T-helper 2 cell treated with Interferon-gamma antibody and Interleukin-4, amounts not matched to agents 100 ng/mL and 5 ng/mL, for 36 hours (primary cell): ENCODE results near the gene CDK14. TPM values are rescaled to one million over a fixed set of nuclear protein-coding genes. Genes with fewer than 3 reads are reported as not detected.

Experiments
- intact Hi-C: fragments of 100-400 bp; cut with micrococcal nuclease; formaldehyde crosslinking; loops from one replicate; pipeline ENCODE4 v1.15.1; 2023
- total RNA-seq: library from RNA; stranded (reverse); gene quantifications from 2 replicates; pipeline ENCODE4 v1.2.3, GENCODE V29; 2022

The CDK14 gene
- total RNA-seq, 1 donor from 2014 or later = 0.09 TPM

GRCh38 chr7:91185771-91186170 is 589.6 kb downstream of the CDK14 start:
- intact Hi-C loops = no loop called here

DNA sequence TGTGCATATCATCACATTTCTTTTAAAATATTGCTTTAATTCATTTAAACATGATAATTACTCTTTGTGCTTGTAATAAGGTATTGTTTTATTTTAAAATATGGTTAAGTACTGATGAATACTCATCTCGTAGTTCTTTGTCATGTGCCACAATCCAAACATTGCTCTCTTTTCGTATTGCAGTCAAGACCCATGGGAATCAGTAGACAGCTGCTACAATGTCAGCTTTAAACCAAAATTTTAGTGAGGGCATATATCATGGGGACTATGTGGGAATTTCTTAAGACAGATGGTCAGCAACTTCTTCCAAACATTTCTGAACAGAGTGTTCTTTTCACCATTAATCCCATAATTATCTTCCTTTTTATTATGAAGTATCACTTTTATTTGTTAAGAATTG is 590.9 kb downstream of the CDK14 start:
- intact Hi-C loops = no loop called here

DNA sequence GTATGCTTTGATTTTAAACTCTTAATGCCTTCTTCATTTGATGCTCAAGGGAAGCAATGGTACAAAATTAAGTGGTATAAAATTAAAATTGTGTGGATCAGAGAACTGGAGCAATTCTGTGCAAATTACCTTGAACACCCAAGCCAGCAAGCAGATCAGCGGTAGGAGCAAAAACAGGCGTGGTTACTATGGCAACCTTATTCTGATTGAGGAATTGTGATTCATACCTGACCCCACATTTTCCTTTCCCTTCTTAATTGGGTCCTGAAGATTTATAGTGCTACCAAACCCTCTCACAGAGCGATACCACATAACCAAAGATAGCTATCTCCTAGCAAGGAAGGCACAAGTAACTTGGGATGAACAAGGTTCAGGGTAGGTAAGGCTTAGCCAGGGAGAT is 595.6 kb downstream of the CDK14 start:
- intact Hi-C loops = no loop called here

DNA sequence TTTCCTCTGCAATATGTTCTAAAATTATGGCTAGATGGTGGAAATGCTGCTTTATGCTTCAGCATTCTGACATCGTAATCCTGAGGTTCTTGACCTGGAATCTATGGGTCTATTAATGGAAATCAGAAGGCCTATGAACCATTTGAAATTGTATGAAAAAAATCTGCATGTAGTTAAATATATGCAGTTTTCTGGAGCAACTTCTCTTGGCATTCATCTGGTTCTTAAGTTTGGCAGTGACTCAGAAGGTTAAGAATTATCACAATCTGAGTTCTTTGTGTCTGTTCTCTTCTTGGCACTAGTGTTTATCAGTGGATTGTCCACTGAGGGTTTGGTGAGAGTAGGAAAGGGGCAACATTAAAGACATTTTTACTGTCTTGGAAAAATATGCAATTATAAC is 597.0 kb downstream of the CDK14 start:
- intact Hi-C loops = no loop called here

GRCh38 chr7:91194841-91195240 is 598.7 kb downstream of the CDK14 start:
- intact Hi-C loops = no loop called here

DNA sequence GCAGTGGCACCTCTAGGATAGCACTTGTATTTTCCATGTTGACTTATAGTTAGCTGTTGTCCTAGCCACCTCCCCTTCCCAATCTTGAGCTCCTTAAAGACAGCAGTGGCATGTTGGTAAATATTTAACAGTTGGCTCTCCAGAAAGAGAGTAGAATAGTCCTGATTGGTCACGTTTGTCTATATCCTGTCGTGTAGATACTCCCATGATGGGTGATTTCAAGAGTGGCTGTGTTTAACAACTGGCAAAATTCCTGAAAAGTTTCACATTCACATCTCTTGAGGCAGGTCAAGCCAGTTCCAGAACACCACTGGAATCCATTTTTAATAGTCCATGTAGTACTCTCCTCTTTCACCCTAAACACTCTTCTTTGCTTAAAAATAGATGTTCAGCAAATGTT is 599.9 kb downstream of the CDK14 start:
- intact Hi-C loops = no loop called here

GRCh38 chr7:91198371-91198770 is 602.2 kb downstream of the CDK14 start:
- intact Hi-C loops = no loop called here

GRCh38 chr7:91199601-91200000 is 603.5 kb downstream of the CDK14 start:
- intact Hi-C loops = no loop called here

DNA sequence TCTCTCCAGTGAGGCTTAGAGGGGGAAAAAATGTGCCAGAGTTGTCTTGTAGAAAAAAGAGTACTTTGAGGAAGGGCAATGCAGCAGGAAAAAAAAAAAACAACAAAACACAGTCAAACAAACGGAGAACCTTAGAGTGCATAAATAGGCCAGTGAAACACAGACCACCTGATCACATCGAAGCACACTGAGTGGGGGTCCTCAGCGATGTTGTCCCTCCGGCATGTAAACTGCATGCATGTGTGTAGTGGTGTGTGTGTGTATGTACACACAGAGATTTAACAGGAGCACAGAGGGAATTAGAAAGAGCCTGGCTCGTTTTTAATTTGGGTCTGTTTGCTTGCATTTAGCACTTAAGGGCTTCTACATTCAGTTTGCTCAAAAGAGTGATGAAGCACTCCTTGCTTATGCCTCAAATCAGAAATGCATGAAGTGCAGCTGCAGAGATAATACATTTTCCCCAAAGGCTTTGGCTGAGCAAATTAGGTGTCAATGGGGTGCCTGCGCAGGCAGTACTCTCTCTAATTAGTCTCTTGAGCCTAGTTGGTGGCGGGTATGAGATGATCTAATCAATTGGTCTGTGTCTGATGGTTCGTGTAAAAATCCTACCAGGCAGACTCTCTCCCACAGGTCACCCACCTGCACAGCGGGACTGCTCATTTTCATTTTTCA is 605.5 kb downstream of the CDK14 start:
- intact Hi-C loops = no loop called here

DNA sequence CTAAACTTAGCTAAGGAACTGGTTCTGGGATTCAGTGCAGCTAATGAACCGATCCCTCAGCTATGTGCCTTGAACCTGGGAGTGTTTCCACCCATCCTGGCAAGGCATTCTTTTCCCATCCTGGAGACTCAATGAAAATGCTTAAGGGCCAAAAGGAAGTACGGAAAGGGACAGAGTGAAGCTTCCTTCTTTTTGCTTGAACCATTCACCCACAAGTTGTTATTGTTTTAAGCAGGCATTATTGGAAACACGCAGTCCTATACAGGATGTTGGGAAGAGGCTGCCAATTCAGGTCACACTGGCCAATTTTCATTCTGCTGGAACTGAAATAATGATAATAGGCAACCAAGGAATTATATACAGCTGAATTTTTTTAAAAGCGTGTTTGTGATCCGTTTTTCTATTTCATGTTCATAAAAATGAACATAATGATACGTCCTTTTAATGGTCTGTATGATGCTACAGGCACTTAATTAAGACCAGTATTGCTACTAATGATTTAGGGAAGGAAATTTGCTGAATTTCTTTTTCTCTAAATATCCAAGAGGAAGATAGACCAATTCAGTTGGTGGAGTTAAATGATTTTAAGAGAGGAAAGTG is 610.3 kb downstream of the CDK14 start:
- intact Hi-C loops = no loop called here

- intact Hi-C loops = no loop called here
Observed at GRCh38 chr7:91212582-91212981, 616.5 kb downstream of the CDK14 start.

GRCh38 chr7:91226411-91226810 is 630.3 kb downstream of the CDK14 start:
- intact Hi-C loops = no loop called here

- intact Hi-C loops = no loop called here
Observed at GRCh38 chr7:91228327-91228726, 632.2 kb downstream of the CDK14 start.

DNA sequence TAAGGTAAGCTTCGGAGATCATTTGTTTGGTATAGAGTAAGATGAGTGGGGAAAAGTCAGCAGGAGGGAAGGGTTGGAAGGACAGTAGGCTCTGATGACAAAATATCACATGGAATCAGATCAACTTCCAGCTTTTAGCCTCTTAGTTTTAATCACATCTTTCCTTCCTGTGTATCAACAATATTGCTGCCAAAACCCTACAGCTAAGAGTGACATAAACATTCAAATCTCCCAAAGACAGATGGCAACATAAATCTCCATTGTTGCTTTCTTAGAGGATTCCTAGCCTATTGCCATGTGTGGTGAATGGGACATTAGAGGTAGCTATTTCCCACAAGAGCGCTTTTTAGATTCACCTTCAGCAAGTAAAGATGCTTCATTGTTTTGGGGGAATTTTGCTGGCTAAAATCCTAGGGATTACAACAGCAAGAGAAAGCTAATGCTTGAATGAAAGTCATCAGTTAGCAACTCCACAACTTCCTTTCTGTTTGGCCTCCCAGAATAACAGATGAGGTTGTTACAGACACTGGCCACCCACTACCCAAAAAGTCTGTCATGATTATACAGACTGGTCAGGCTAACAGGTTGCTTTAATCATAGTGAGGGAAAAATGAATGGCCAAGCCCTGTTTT is 632.9 kb downstream of the CDK14 start:
- intact Hi-C loops = no loop called here

DNA sequence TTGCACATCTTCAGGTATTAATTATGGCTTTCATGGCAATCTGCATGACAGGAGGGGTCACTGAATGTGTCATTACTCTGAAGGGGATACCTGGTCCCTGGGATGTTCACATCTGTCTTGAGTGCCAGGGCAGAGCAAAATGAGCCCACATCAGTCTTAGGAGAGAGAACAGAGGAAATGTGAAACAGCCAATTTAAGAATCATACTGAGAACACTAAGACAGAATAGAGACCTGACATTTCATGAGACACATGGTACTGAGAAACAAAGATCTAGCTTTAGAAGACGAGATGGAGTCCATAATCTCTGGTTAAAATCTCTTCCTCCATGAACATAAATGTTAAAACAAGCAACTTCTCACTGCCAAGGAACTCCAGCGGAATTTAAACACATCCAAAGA is 634.0 kb downstream of the CDK14 start:
- intact Hi-C loops = no loop called here

GRCh38 chr7:91230503-91230902 is 634.4 kb downstream of the CDK14 start:
- intact Hi-C loops = no loop called here

DNA sequence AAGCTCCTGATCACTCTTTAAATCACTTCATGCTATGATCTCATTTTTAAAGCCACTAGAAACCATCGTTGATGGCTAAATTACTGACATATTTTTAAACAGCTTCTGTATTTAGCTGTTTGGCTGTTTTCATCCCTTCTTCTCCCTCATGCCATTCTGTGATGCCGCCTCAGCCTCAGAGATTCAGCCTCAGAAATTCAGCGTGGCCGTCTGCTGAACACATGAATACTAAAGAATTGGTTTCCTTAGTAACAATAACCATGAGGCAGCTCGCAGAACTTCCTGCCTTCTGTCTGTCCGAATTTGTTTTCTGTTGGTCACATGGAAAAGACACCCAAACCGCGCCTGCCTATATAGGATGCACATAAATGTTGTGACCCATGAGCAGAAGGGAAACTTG is 637.1 kb downstream of the CDK14 start:
- intact Hi-C loops = no loop called here

- intact Hi-C loops = no loop called here
Observed at GRCh38 chr7:91235211-91235832, 639.2 kb downstream of the CDK14 start.

DNA sequence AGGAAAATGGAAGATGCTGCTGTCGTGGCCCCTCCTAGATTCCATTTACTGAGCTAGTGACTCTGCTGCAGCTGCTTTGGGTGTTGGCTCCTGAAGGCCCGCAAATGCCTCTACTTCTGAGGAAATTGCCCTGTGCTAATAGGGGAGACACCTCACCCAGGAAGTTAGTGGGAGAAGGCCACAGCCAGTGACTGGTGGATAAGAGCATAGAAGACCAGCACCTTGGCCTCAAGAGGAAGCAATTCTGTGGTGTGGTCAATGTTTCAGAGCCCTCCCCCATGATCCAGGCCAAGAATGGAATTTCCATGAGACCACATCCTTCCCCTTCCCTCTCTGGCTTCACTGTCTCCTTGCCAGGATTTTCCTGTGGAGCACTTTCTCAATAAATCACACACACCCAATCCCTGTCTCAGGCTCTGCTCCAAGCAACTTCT is 643.1 kb downstream of the CDK14 start:
- intact Hi-C loops = no loop called here

DNA sequence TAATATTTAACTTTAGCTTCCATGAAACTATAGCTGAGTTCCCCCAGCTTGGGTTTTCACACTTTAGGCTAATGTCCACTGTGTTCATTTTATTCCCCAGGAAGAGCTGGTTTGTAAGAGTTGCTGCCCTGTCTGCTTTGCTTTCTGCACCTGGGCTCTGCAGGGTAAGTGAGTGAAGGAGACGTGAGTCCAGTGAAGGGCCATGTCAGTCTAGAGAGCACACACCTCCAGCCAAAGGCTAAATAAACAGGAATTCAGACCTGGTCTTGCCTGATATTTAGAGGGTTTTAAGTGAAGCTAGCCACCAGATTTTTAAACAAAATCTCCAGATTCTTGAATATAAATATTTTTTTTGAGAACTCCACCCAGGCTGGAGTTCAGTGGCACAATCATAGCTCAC is 643.7 kb downstream of the CDK14 start:
- intact Hi-C loops = no loop called here

DNA sequence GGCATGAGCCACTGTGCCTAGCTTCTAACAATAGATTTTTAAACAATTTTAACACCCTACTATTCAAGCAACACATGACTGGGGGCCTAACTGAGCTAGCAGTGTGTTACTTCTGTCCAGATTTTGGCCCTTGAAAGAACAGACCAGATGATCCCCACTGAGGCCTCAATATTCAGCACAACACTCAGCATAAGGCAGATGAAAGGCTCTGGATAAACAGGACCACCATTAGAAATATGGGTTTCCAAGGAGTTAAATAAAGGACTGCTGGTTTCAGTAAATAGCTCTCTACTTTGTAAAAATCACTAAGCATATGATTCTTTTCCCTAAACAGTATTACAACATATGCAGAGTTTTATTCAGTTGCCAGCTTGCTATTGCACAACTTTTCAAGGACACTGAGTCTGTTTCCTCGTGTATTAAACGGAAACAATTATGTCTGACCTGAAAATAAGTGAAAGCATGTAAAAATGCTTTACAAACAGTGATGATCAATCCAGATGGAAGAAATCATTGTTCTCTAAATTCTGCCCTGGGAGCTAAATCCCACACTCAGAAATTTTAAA is 644.3 kb downstream of the CDK14 start:
- intact Hi-C loops = no loop called here
